Activated CD8-positive, alpha-beta T cell treated with anti-CD3 and anti-CD28 coated beads for 36 hours (primary cell): ENCODE measurements around the gene GID4. TPM values are rescaled to one million over a fixed set of nuclear protein-coding genes. Genes with fewer than 3 reads are reported as not detected.

Experiments used
- ATAC-seq: fragments of 200-7000 bp; cut with Tn5 transposase; one replicate; pipeline ENCODE4 v1.10.0; 2021; ENCODE audit warnings: mild to moderate bottlenecking, moderate library complexity
- CTCF ChIA-PET: fragments of 350-600 bp; sonication (Branson Sonifier 250); formaldehyde crosslinking; loops from one replicate; lab custom pipeline; 2021; ENCODE audit warnings: antibody characterized with exemption; lab: Charles Lee
- POLR2A ChIA-PET: fragments of 350-600 bp; sonication (Branson Sonifier 250); formaldehyde crosslinking; loops from one replicate; lab custom pipeline; 2021; ENCODE audit warnings: antibody characterized with exemption; lab: Charles Lee
- DNase-seq: peaks from one replicate; pipeline ENCODE4 v3.0.0-alpha.2; 2020
- H3K27ac Mint-ChIP-seq: one replicate; pipeline ENCODE4 v1.8.0; 2021; ENCODE audit warnings: mild to moderate bottlenecking, mixed read lengths
- H3K27me3 Mint-ChIP-seq: one replicate; pipeline ENCODE4 v1.8.0; 2021; ENCODE audit warnings: mixed read lengths
- H3K36me3 Mint-ChIP-seq: one replicate; pipeline ENCODE4 v1.8.0; 2021; ENCODE audit warnings: low read depth, mixed read lengths
- H3K4me1 Mint-ChIP-seq: one replicate; pipeline ENCODE4 v1.8.0; 2021; ENCODE audit warnings: low read depth, mixed read lengths
- H3K4me3 Mint-ChIP-seq: one replicate; pipeline ENCODE4 v1.8.0; 2021; ENCODE audit warnings: mild to moderate bottlenecking, moderate library complexity, mixed read lengths
- H3K9me3 Mint-ChIP-seq: one replicate; pipeline ENCODE4 v1.8.0; 2021; ENCODE audit warnings: mixed read lengths
- CTCF ChIP-seq: fragments of 200-600 bp; IDR thresholded peaks from one replicate; pipeline ENCODE4 v1.8.0; 2022; ENCODE audit warnings: antibody characterized with exemption, mild to moderate bottlenecking
- intact Hi-C: fragments of 100-400 bp; cut with micrococcal nuclease; formaldehyde crosslinking; loops from one replicate; pipeline ENCODE4 v1.10.0; 2022
- total RNA-seq, 2 experiments: library from RNA; stranded (reverse); gene quantifications; one replicate each; pipeline ENCODE4 v1.2.3, GENCODE V29; 2021

GID4 gene
- total RNA-seq, 2 experiments from 2014 or later, result 8.7 to 9.1 TPM

GRCh38 chr17:18027280-18027679 lies 11.9 kb upstream of the GID4 start:
- peaks cover 20% of the 10 kb centered on the region for H3K4me1 Mint-ChIP-seq
- intact Hi-C loops, result no loop called here

GRCh38 chr17:18028114-18028951 lies 10.9 kb upstream of the GID4 start:
- no peak for TF ChIP-seq CTCF
- H3K9me3 Mint-ChIP-seq, result no peaks in the 10 kb centered on the region

More at GRCh38 chr17:18027280-18027679, 11.9 kb upstream of the GID4 start:
- DNase-seq (no peak), ATAC-seq (no peak)
- Mint-ChIP-seq H3K4me3 (no peak overlapping the region), H3K36me3 (peaks cover 13% of the 10 kb centered on the region), H3K27me3 (no peaks in the 10 kb centered on the region), H3K9me3 (no peaks in the 10 kb centered on the region), H3K27ac (no peak overlapping the region)
- TF ChIP-seq CTCF, result no peak
- ChIA-PET POLR2A (interaction anchor here (1.3 to 1.4 kb wide), 2 partner anchors 10 to 68 kb away, joined by 3 to 4 read pairs; no protein-coding TSS in a partner anchor), CTCF (interaction anchor here (1.5 to 6.6 kb wide), 4 partner anchors 7 to 108 kb away, joined by 3 to 47 read pairs (median 6); no protein-coding TSS in a partner anchor)

GRCh38 chr17:18028952-18029540 lies 10.2 kb upstream of the GID4 start:
- ChIA-PET CTCF (interaction anchor here (0.9 to 3.0 kb wide), 4 partner anchors 35 to 216 kb away, joined by 3 to 11 read pairs (median 7); no protein-coding TSS in a partner anchor), POLR2A (interaction anchor here (1.0 to 1.4 kb wide), 4 partner anchors 8 to 140 kb away, joined by 4 to 5 read pairs (median 4); no protein-coding TSS in a partner anchor)
- no peak for ATAC-seq
- peaks cover 31% of the 10 kb centered on the region for H3K4me1 Mint-ChIP-seq
- intact Hi-C loops, result no loop called here
- no peak for DNase-seq
- H3K36me3 Mint-ChIP-seq, result peaks cover 10% of the 10 kb centered on the region
- H3K9me3 Mint-ChIP-seq, result no peaks in the 10 kb centered on the region
- no peak for TF ChIP-seq CTCF
- H3K27me3 Mint-ChIP-seq, result no peaks in the 10 kb centered on the region
- H3K4me3 Mint-ChIP-seq, result no peak overlapping the region
- H3K27ac Mint-ChIP-seq, result no peak overlapping the region

More at GRCh38 chr17:18028114-18028951, 10.9 kb upstream of the GID4 start:
- Mint-ChIP-seq H3K36me3 (peaks cover 12% of the 10 kb centered on the region), H3K4me3 (no peak overlapping the region), H3K27me3 (no peaks in the 10 kb centered on the region), H3K4me1 (peaks cover 27% of the 10 kb centered on the region), H3K27ac (no peak overlapping the region)
- no peak for DNase-seq
- ChIA-PET POLR2A (interaction anchor here (1.0 to 1.4 kb wide), 4 partner anchors 9 to 140 kb away, joined by 4 to 5 read pairs (median 4); no protein-coding TSS in a partner anchor), CTCF (interaction anchor here (0.9 to 3.0 kb wide), 4 partner anchors 34 to 167 kb away, joined by 4 to 11 read pairs (median 7); no protein-coding TSS in a partner anchor)
- intact Hi-C loops, result no loop called here
- ATAC-seq, result no peak

GRCh38 chr17:18031955-18032354 lies 7.3 kb upstream of the GID4 start:
- Mint-ChIP-seq H3K36me3 (peaks cover 4% of the 10 kb centered on the region), H3K9me3 (no peaks in the 10 kb centered on the region), H3K4me1 (peaks cover 22% of the 10 kb centered on the region), H3K4me3 (no peak overlapping the region), H3K27ac (no peak overlapping the region), H3K27me3 (no peaks in the 10 kb centered on the region)
- intact Hi-C loops, result loop anchor here (10.0 kb wide), 2 partner anchors 137 to 337 kb away; no protein-coding TSS in a partner anchor
- POLR2A ChIA-PET, result no interaction called here
- DNase-seq (no peak), ATAC-seq (no peak)
- no peak for TF ChIP-seq CTCF
- CTCF ChIA-PET, result interaction anchor here (1.5 to 2.8 kb wide), 4 partner anchors 47 to 141 kb away, joined by 5 to 20 read pairs (median 12); no protein-coding TSS in a partner anchor
